HEK293 (cell line): Measurements from ENCODE around the gene ATP10A.
A peak's percentile ranks its signal among the peaks of the same experiment; 100 is the strongest.

Experiments
- CTCF ChIA-PET: fragments of 350-600 bp; formaldehyde crosslinking; extraction: SDS; loops from one replicate; lab custom pipeline; 2021; ENCODE audit warnings: antibody characterized with exemption; lab: Yijun Ruan, JAX
- POLR2A ChIA-PET: fragments of 300-600 bp; formaldehyde crosslinking; extraction: SDS; loops from one replicate; lab custom pipeline; 2020; ENCODE audit warnings: antibody characterized with exemption, inconsistent platforms; lab: Yijun Ruan, JAX
- H3K27ac ChIP-seq: fragments of 200-500 bp; sonication (Bioruptor generic); 2 replicates; pipeline ENCODE4 v1.5.1; 2014; ENCODE audit warnings: low read depth, low read length, control low read depth, inconsistent platforms; ENCODE audit errors: extremely low read depth
- H3K36me3 ChIP-seq, 2 experiments: fragments of 200-500 bp in 1 of 2; sonication (Bioruptor generic) in 1 of 2; 1 replicate in 1 of 2; 2 replicates in 1 of 2; pipeline ENCODE4 v1.5.1; 2014 to 2017; ENCODE audit warnings: inconsistent platforms in 2 of 2, low read length in 2 of 2; ENCODE audit not compliant: control insufficient read depth in 2 of 2, insufficient read depth in 1 of 2
- H3K4me1 ChIP-seq: fragments of 200-500 bp; sonication (Bioruptor generic); 2 replicates; pipeline ENCODE4 v1.5.1; 2014; ENCODE audit warnings: mild to moderate bottlenecking, low read length, inconsistent platforms; ENCODE audit not compliant: control insufficient read depth, insufficient read depth
- H3K4me3 ChIP-seq: 2 replicates; pipeline ENCODE4 v1.5.1; 2011; ENCODE audit warnings: low read depth, mild to moderate bottlenecking, control low read depth, low read length, moderate library complexity
- H3K9me3 ChIP-seq: fragments of 200-500 bp; sonication (Bioruptor generic); 2 replicates; pipeline ENCODE4 v1.5.1; 2014; ENCODE audit warnings: low read depth, low read length, inconsistent platforms; ENCODE audit not compliant: control insufficient read depth, insufficient read depth
- HOXC10 ChIP-seq: sonication (generic); formaldehyde crosslinking; IDR thresholded peaks from 2 replicates; pipeline ENCODE4 v1.8.1; 2023; ENCODE audit warnings: mild to moderate bottlenecking, missing genetic modification reagents
- KLF10 ChIP-seq: fragments of 450-650 bp; IDR thresholded peaks from 2 replicates; pipeline ENCODE4 v1.5.1; 2018; ENCODE audit warnings: missing biosample characterization, mild to moderate bottlenecking, missing genetic modification characterization
- KLF7 ChIP-seq: fragments of 450-650 bp; formaldehyde crosslinking; IDR thresholded peaks from 2 replicates; pipeline ENCODE4 v1.5.1; 2016; ENCODE audit warnings: missing biosample characterization, missing genetic modification characterization, borderline replicate concordance
- MEIS1 ChIP-seq: sonication (generic); formaldehyde crosslinking; IDR thresholded peaks from 2 replicates; pipeline ENCODE4 v1.8.1; 2022; ENCODE audit warnings: missing genetic modification reagents, mild to moderate bottlenecking, borderline replicate concordance
- PRDM1 ChIP-seq: fragments of 450-650 bp; formaldehyde crosslinking; IDR thresholded peaks from 2 replicates; pipeline ENCODE4; 2016; ENCODE audit warnings: missing biosample characterization, missing genetic modification characterization
- ZBTB6 ChIP-seq: fragments of 450-650 bp; formaldehyde crosslinking; IDR thresholded peaks from 2 replicates; pipeline ENCODE4 v1.5.1; 2017; ENCODE audit warnings: missing biosample characterization, missing genetic modification characterization
- ZFP69B ChIP-seq: fragments of 450-650 bp; formaldehyde crosslinking; IDR thresholded peaks from 2 replicates; pipeline ENCODE4 v1.5.1; 2016; ENCODE audit warnings: missing biosample characterization, missing genetic modification characterization
- ZIC2 ChIP-seq: fragments of 450-650 bp; formaldehyde crosslinking; IDR thresholded peaks from 2 replicates; pipeline ENCODE4 v1.5.1; 2016; ENCODE audit warnings: missing biosample characterization, missing genetic modification characterization
- ZNF138 ChIP-seq: fragments of 450-650 bp; formaldehyde crosslinking; IDR thresholded peaks from 2 replicates; pipeline ENCODE4 v1.5.1; 2016; ENCODE audit warnings: missing biosample characterization, missing genetic modification characterization, borderline replicate concordance
- ZNF2 ChIP-seq: fragments of 450-650 bp; formaldehyde crosslinking; IDR thresholded peaks from 2 replicates; pipeline ENCODE4 v1.5.1; 2016; ENCODE audit warnings: missing biosample characterization, missing genetic modification characterization
- ZNF24 ChIP-seq: fragments of 450-650 bp; formaldehyde crosslinking; IDR thresholded peaks from 2 replicates; pipeline ENCODE4 v1.5.1; 2016; ENCODE audit warnings: missing biosample characterization, missing genetic modification characterization
- ZNF302 ChIP-seq: fragments of 450-650 bp; formaldehyde crosslinking; IDR thresholded peaks from 2 replicates; pipeline ENCODE4 v1.5.1; 2016; ENCODE audit warnings: missing biosample characterization, missing genetic modification characterization, low read depth
- ZNF416 ChIP-seq: fragments of 450-650 bp; formaldehyde crosslinking; IDR thresholded peaks from 2 replicates; pipeline ENCODE4 v1.5.1; 2016; ENCODE audit warnings: missing biosample characterization, missing genetic modification characterization
- ZNF423 ChIP-seq: fragments of 450-650 bp; formaldehyde crosslinking; IDR thresholded peaks from 2 replicates; pipeline ENCODE4 v1.5.1; 2016; ENCODE audit warnings: missing biosample characterization, missing genetic modification characterization
- ZNF473 ChIP-seq: fragments of 450-650 bp; formaldehyde crosslinking; IDR thresholded peaks from 2 replicates; pipeline ENCODE4 v1.5.1; 2017; ENCODE audit warnings: missing biosample characterization, missing genetic modification characterization
- ZNF510 ChIP-seq: fragments of 450-650 bp; formaldehyde crosslinking; IDR thresholded peaks from 2 replicates; pipeline ENCODE4 v1.5.1; 2018; ENCODE audit warnings: mild to moderate bottlenecking, missing genetic modification characterization, missing biosample characterization; ENCODE audit not compliant: insufficient replicate concordance
- ZNF549 ChIP-seq: fragments of 450-650 bp; IDR thresholded peaks from 2 replicates; pipeline ENCODE4 v1.5.1; 2018; ENCODE audit warnings: missing biosample characterization, missing genetic modification characterization, mild to moderate bottlenecking, inconsistent platforms, moderate library complexity
- ZNF558 ChIP-seq: fragments of 450-650 bp; formaldehyde crosslinking; IDR thresholded peaks from 2 replicates; pipeline ENCODE4 v1.5.1; 2016; ENCODE audit warnings: missing biosample characterization, missing genetic modification characterization
- ZNF658 ChIP-seq: fragments of 450-650 bp; formaldehyde crosslinking; IDR thresholded peaks from 2 replicates; pipeline ENCODE4; 2016; ENCODE audit warnings: missing biosample characterization, missing genetic modification characterization
- ZNF670 ChIP-seq: fragments of 450-650 bp; formaldehyde crosslinking; IDR thresholded peaks from 2 replicates; pipeline ENCODE4 v1.5.1; 2016; ENCODE audit warnings: missing biosample characterization, missing genetic modification characterization, low read depth
- ZNF677 ChIP-seq: fragments of 450-650 bp; IDR thresholded peaks from 2 replicates; pipeline ENCODE4 v1.5.0; 2018; ENCODE audit warnings: missing biosample characterization, mild to moderate bottlenecking, missing genetic modification characterization, moderate library complexity
- ZNF707 ChIP-seq: fragments of 450-650 bp; formaldehyde crosslinking; IDR thresholded peaks from 2 replicates; pipeline ENCODE4 v1.5.1; 2016; ENCODE audit warnings: missing biosample characterization, missing genetic modification characterization
- ZNF747 ChIP-seq: fragments of 450-650 bp; formaldehyde crosslinking; IDR thresholded peaks from 2 replicates; pipeline ENCODE4 v1.5.1; 2016; ENCODE audit warnings: missing biosample characterization, missing genetic modification characterization
- ZNF785 ChIP-seq: fragments of 450-650 bp; formaldehyde crosslinking; IDR thresholded peaks from 2 replicates; pipeline ENCODE4 v1.5.1; 2016; ENCODE audit warnings: missing biosample characterization, missing genetic modification characterization
- ZXDB ChIP-seq: fragments of 450-650 bp; formaldehyde crosslinking; IDR thresholded peaks from 2 replicates; pipeline ENCODE4 v1.5.1; 2016; ENCODE audit warnings: missing biosample characterization, missing genetic modification characterization
- TF ChIP-seq, protein P1 (sequence below): fragments of 450-650 bp; formaldehyde crosslinking; IDR thresholded peaks from 2 replicates; pipeline ENCODE4 v1.5.1; 2016; ENCODE audit warnings: missing biosample characterization, missing genetic modification characterization
- TF ChIP-seq, protein P2 (sequence below): fragments of 450-650 bp; formaldehyde crosslinking; conservative IDR thresholded peaks from 2 replicates; pipeline ENCODE4 v1.5.1; 2016; ENCODE audit warnings: low read depth, missing biosample characterization, missing genetic modification characterization

Gene ATP10A

DNA sequence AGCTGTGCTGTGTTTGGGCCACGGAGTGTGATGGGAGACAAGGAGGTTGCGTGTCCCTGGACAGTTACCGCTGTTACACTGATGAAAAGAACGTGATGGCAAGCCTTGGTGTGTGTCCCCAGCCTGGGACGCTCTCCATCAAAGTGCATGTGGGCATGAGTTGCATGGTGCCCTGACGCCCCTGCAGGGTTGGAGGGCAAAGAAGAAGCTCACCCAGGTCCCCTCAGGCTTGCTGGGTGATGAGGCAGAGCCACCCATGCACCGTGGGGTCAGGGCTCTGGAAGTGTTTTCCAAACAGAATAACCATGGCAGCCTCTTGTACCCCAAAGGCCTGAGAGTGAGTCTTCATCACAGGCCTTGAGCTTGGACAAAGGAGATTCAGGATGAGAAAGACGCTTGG, 189.2 kb downstream of the ATP10A start (continued):
- TF ChIP-seq ZBTB6 (tag by site-specific recombination) (no peak), ZNF677 (tag by site-specific recombination) (no peak), ZNF416 (no peak), KLF7 (tag by site-specific recombination) (no peak), ZNF423 (tag by site-specific recombination) (no peak), ZNF707 (tag by site-specific recombination) (no peak)
- TF ChIP-seq, protein P1, sequence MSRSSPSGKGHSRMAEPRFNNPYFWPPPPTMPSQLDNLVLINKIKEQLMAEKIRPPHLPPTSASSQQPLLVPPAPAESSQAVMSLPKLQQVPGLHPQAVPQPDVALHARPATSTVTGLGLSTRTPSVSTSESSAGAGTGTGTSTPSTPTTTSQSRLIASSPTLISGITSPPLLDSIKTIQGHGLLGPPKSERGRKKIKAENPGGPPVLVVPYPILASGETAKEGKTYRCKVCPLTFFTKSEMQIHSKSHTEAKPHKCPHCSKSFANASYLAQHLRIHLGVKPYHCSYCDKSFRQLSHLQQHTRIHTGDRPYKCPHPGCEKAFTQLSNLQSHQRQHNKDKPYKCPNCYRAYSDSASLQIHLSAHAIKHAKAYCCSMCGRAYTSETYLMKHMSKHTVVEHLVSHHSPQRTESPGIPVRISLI (tag by site-specific recombination), result no peak
- TF ChIP-seq, all 188 proteins: peak for 0

- TF ChIP-seq MEIS1 (CRISPR knock-in tag), result no peak
- TF ChIP-seq, protein P2, sequence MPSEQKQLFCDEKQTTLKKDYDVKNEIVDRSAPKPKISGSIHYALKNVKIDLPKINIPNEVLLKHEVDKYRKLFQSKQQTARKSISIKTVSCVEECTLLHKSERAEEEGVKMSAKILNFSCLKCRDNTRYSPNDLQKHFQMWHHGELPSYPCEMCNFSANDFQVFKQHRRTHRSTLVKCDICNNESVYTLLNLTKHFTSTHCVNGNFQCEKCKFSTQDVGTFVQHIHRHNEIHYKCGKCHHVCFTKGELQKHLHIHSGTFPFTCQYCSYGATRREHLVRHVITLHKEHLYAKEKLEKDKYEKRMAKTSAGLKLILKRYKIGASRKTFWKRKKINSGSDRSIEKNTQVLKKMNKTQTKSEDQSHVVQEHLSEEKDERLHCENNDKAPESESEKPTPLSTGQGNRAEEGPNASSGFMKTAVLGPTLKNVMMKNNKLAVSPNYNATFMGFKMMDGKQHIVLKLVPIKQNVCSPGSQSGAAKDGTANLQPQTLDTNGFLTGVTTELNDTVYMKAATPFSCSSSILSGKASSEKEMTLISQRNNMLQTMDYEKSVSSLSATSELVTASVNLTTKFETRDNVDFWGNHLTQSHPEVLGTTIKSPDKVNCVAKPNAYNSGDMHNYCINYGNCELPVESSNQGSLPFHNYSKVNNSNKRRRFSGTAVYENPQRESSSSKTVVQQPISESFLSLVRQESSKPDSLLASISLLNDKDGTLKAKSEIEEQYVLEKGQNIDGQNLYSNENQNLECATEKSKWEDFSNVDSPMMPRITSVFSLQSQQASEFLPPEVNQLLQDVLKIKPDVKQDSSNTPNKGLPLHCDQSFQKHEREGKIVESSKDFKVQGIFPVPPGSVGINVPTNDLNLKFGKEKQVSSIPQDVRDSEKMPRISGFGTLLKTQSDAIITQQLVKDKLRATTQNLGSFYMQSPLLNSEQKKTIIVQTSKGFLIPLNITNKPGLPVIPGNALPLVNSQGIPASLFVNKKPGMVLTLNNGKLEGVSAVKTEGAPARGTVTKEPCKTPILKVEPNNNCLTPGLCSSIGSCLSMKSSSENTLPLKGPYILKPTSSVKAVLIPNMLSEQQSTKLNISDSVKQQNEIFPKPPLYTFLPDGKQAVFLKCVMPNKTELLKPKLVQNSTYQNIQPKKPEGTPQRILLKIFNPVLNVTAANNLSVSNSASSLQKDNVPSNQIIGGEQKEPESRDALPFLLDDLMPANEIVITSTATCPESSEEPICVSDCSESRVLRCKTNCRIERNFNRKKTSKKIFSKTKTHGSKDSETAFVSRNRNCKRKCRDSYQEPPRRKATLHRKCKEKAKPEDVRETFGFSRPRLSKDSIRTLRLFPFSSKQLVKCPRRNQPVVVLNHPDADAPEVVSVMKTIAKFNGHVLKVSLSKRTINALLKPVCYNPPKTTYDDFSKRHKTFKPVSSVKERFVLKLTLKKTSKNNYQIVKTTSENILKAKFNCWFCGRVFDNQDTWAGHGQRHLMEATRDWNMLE (tag by site-specific recombination), result no peak
- no peak for TF ChIP-seq ZNF549
- TF ChIP-seq ZNF670 (tag by site-specific recombination), result no peak
- TF ChIP-seq ZXDB (tag by site-specific recombination), result no peak
- no peak for TF ChIP-seq ZNF302 (tag by site-specific recombination)
- TF ChIP-seq ZNF747 (tag by site-specific recombination), result no peak
- no peak for TF ChIP-seq ZNF558 (tag by site-specific recombination)
- TF ChIP-seq ZNF138 (tag by site-specific recombination), result no peak
- H3K4me3 ChIP-seq, result no peak overlapping the region
- ChIA-PET POLR2A (no interaction called here), CTCF (no interaction called here)
- no peaks in the 10 kb centered on the region for H3K9me3 ChIP-seq
- 0 out of 2 replicates have a peak, but pooled peaks cover 9% of the 10 kb centered on the region for H3K4me1 ChIP-seq
- H3K36me3 ChIP-seq, result no peaks in the 10 kb centered on the region
- no peak overlapping the region for H3K27ac ChIP-seq
Observed at GRCh38 chr15:25673351-25673750, 189.8 kb downstream of the ATP10A start.

- ChIA-PET POLR2A (no interaction called here), CTCF (no interaction called here)
- no peak overlapping the region for H3K4me3 ChIP-seq
- 0 out of 2 replicates have a peak, but pooled peaks cover 9% of the 10 kb centered on the region for H3K4me1 ChIP-seq
- H3K36me3 ChIP-seq, result no peaks in the 10 kb centered on the region
- no peaks in the 10 kb centered on the region for H3K9me3 ChIP-seq
- H3K27ac ChIP-seq, result no peak overlapping the region
- peak; percentile 66 for TF ChIP-seq ZIC2 (tag by site-specific recombination)
- TF ChIP-seq ZNF2 (tag by site-specific recombination), result no peak
- TF ChIP-seq ZBTB6 (tag by site-specific recombination), result no peak
- no peak for TF ChIP-seq ZNF707 (tag by site-specific recombination)
- TF ChIP-seq ZNF785 (tag by site-specific recombination), result no peak
- peak; percentile 50 for TF ChIP-seq PRDM1 (tag by site-specific recombination)
- TF ChIP-seq ZFP69B (tag by site-specific recombination), result no peak
- no peak for TF ChIP-seq ZNF510
- no peak for TF ChIP-seq ZNF670 (tag by site-specific recombination)
- no peak for TF ChIP-seq HOXC10 (CRISPR knock-in tag)
- no peak for TF ChIP-seq KLF10
- no peak for TF ChIP-seq ZNF24 (tag by site-specific recombination)
- TF ChIP-seq ZNF473 (tag by site-specific recombination), result no peak
- TF ChIP-seq ZNF658 (tag by site-specific recombination), result no peak
Observed at GRCh38 chr15:25671132-25671531, 192.0 kb downstream of the ATP10A start.
